NCI-H2196 treated with DMSO at 0.1 percent for 48 hours (cell line): Measurements from ENCODE around the gene PLD5.
"Not testable (repeated sequence)": the region's sequence is repeated elsewhere in the genome, so short reads cannot be mapped to it uniquely, and the experiment has no call there.

ENCODE experiments used
- DNase-seq: peaks from one replicate; lab custom pipeline; 2025; ENCODE audit not compliant: unreplicated experiment; lab: John Stamatoyannopoulos, UW

The PLD5 gene

GRCh38 chr1:242178924-242179708, 345.4 kb downstream of the PLD5 start:
- DNase-seq: no peak

- no peak for DNase-seq
Measured at GRCh38 chr1:242178436-242178835, 346.1 kb downstream of the PLD5 start.

GRCh38 chr1:242162140-242162539, 362.4 kb downstream of the PLD5 start:
- no peak for DNase-seq

- no peak for DNase-seq
Measured at GRCh38 chr1:242147096-242147976, 377.2 kb downstream of the PLD5 start.

GRCh38 chr1:242146652-242147051, 377.8 kb downstream of the PLD5 start:
- no peak for DNase-seq

- no peak for DNase-seq
Measured at GRCh38 chr1:242140836-242141235, 383.7 kb downstream of the PLD5 start.

- DNase-seq: no peak
Measured at GRCh38 chr1:242139986-242140385, 384.5 kb downstream of the PLD5 start.

- no peak for DNase-seq
Measured at GRCh38 chr1:242139442-242139841, 385.1 kb downstream of the PLD5 start.

- DNase-seq: no peak
Measured at GRCh38 chr1:242133796-242134195, 390.7 kb downstream of the PLD5 start.

- no peak for DNase-seq
Measured at GRCh38 chr1:242133351-242133750, 391.1 kb downstream of the PLD5 start.

GRCh38 chr1:242132121-242132817, 392.2 kb downstream of the PLD5 start:
- DNase-seq: no peak

- DNase-seq: no peak
Measured at GRCh38 chr1:242128951-242129502, 395.5 kb downstream of the PLD5 start.

- no peak for DNase-seq
Measured at GRCh38 chr1:242120432-242120831, 404.1 kb downstream of the PLD5 start.

- DNase-seq: no peak
Measured at GRCh38 chr1:242100921-242101320, 423.6 kb downstream of the PLD5 start.

- DNase-seq: not testable (repeated sequence)
Measured at GRCh38 chr1:242097283-242097682, 427.2 kb downstream of the PLD5 start.

GRCh38 chr1:242093116-242093515, 431.4 kb downstream of the PLD5 start:
- DNase-seq: no peak

- no peak for DNase-seq
Measured at GRCh38 chr1:242089911-242090310, 434.6 kb downstream of the PLD5 start.

GRCh38 chr1:242088875-242089274, 435.6 kb downstream of the PLD5 start:
- DNase-seq: no peak

GRCh38 chr1:242086706-242087105, 437.8 kb downstream of the PLD5 start:
- no peak for DNase-seq

- no peak for DNase-seq
Measured at GRCh38 chr1:242086093-242086492, 438.4 kb downstream of the PLD5 start.

GRCh38 chr1:242083742-242084141, 440.8 kb downstream of the PLD5 start:
- DNase-seq: no peak
